Activated T-helper 1 cell treated with anti-CD3 and anti-CD28 coated beads, Interleukin-2, amount 50 U/mL, for 16 hours (primary cell): ENCODE data around the gene DPEP1.

ENCODE experiments used
- DNase-seq, 2 donors: peaks; one replicate each; pipeline ENCODE4 v3.0.0-alpha.2; 2020; ENCODE audit warnings: low read depth in 1 of 2, low spot score in 1 of 2

Gene DPEP1

DNA sequence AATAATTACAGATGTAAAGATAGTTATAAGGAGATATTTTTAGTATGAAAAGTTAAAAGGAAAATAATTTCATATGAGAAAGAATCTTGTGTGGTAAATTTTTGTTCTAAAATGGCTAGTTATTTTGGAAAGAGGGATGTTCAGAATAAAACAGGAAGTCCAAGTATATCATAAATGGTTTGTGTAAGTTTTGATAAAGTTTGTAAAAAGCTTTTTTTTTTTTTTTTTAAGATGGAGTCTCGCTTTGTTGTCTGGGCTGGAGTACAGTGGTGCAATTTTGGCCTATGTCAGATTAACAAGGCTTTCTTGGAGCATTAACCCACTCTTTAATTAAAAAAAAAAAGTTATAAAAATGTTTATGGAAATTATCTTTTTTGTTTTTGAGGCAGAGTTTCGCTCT, 64.8 kb downstream of the DPEP1 start:
- no peak for DNase-seq

DNA sequence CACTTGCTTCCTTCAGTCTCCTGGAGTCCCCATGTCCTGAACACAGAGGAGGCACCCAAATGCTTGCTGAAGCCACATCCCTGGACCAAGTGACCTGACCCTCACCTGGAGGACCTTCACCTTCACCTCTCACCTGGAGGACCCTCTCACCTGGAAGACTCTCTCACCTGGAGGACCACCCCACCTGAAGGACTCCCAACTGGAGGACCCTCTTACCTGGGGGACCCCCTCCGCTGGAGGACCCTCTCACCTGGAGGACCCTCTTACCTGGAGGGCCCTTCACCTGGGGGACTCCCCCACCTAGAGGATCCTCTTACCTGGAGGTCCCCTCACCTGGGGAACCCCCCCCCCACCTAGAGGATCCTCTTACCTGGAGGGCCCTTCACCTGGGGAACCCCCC, 72.5 kb downstream of the DPEP1 start:
- DNase-seq: no peak

DNA sequence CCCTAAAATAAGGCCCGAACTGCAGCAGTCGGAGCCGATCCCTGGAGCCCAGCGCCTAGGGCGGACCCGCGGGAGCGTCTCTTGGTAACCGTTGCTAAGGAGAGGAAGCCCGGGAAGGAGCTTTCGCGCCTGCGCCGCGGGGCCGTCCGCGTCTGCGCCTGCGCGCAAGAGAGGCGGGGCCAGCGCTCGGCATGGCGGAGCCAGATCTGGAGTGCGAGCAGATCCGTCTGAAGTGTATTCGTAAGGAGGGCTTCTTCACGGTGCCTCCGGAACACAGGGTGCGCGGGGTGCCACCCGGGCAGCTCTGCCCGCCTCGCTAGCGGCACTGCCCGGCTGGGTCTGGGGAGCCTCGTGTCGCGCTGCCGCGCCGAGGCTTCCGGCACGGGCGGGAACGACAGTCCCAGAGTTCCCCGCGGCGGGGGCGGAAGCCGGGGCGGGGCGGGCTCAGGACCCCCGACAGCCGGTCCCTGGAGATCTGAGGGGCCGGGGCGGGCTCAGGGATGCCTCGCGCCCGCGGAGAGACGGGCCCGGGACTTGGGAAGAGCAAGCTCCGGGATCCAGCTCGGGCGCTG, 73.2 kb downstream of the DPEP1 start, which contains the start of gene CDK10:
Gene CDK10, plus strand, starts transcription at position 170 of the 572 bp plus-strand sequence. Its CDS starts 22 bp downstream, at position 192.
- peak; percentile 72 to 89 for DNase-seq

DNA sequence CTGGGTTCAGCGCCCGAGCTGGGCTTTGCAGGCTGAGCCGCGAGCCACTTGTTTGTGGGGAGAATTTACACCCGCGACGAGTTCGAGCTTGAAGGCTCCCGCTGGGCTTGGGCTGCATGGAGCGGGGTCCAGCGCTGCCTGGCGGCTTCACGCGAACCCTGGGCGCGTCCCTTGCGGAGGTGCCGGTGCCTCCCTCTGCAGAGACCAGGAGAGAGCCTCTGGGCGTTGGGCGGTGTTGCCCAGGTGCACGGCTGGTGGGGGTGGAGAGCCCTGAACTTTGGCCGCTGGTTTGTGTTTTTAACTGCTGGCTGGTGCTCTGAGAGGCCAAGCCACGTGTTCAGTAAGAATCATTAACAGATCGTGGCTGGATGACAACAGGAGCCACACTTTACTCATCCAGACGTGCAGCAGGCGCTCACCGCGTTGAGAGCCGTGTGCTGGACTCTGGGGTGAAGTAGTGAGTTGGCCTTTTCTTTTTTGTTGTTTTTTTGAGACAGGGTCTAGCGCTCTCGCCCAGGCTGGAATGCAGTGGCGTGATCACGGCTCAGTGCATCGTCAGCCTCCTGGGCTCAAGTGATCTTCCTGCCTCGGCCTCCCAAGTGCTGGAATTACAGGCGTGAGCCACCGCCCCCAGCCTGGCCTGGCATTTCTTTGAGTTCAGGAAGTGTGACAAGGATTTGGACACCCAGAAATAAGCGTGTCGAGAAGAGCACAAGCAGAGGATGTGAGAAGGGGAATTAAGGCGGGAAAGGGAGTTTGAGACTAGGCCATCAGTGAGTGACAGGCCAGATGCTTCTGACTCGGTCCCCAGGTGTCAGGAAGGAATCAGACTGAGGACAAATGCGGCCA, 73.9 kb downstream of the DPEP1 start:
- DNase-seq: no peak
